Naive thymus-derived CD8-positive, alpha-beta T cell (primary cell): Measurements from ENCODE around the gene BTF3L4. TPM values are rescaled to one million over a fixed set of nuclear protein-coding genes. Genes with fewer than 3 reads are reported as not detected.

Source experiments
- ATAC-seq, 2 donors: fragments of 150-1000 bp; cut with Tn5 transposase in 1 of 2; sonication (Bioruptor Pico), chemical (Tn5 transposase) in 1 of 2; 1 replicate in 1 of 2; 2 replicates in 1 of 2; pipeline ENCODE4 v1.10.0; 2021; ENCODE audit warnings: mild to moderate bottlenecking in 2 of 2, moderate library complexity in 2 of 2
- POLR2A ChIA-PET: fragments of 350-600 bp; sonication (Branson Sonifier 250); formaldehyde crosslinking; loops from one replicate; lab custom pipeline; 2021; ENCODE audit warnings: antibody characterized with exemption; lab: Charles Lee
- DNase-seq, 10 donors: peaks; one replicate each; pipeline versions ENCODE4 v3.0.0 to v3.0.0-alpha.2; 2020 to 2022
- H3K27ac Mint-ChIP-seq, 10 donors: one replicate each; pipeline ENCODE4 v1.8.0; 2020 to 2022; ENCODE audit warnings: mild to moderate bottlenecking in 10 of 10, mixed read lengths in 10 of 10, moderate library complexity in 4 of 10, inconsistent platforms in 1 of 10
- H3K27me3 Mint-ChIP-seq, 5 donors: one replicate each; pipeline ENCODE4 v1.8.0; 2021 to 2022; ENCODE audit warnings: mixed read lengths in 5 of 5
- H3K36me3 Mint-ChIP-seq, 3 donors: one replicate each; pipeline ENCODE4 v1.8.0; 2020 to 2022; ENCODE audit warnings: mixed read lengths in 3 of 3, mild to moderate bottlenecking in 2 of 3, inconsistent platforms in 1 of 3
- H3K4me1 Mint-ChIP-seq, 4 donors: one replicate each; pipeline ENCODE4 v1.8.0; 2021 to 2022; ENCODE audit warnings: mixed read lengths in 4 of 4
- H3K4me3 Mint-ChIP-seq, 10 donors: one replicate each; pipeline ENCODE4 v1.8.0; 2020 to 2022; ENCODE audit warnings: mild to moderate bottlenecking in 10 of 10, mixed read lengths in 10 of 10, moderate library complexity in 6 of 10, inconsistent platforms in 1 of 10
- H3K9me3 Mint-ChIP-seq, 9 donors: one replicate each; pipeline ENCODE4 v1.8.0; 2020 to 2022; ENCODE audit warnings: mixed read lengths in 9 of 9, mild to moderate bottlenecking in 3 of 9, inconsistent platforms in 1 of 9, moderate library complexity in 1 of 9
- polyA plus RNA-seq, 3 donors: library from polyadenylated mRNA; unstranded; fragments of 300-500 nt; fragmentation: Illumina TruSeq; gene quantifications; one replicate each; pipeline ENCODE4 v1.2.3, GENCODE V29; 2021
- total RNA-seq, 8 experiments: library from RNA in 2 of 8; stranded (reverse) in 2 of 8; gene quantifications; one replicate each; pipeline ENCODE4 v1.2.3 and lab custom pipeline; 2021 to 2026

BTF3L4 gene
- total and polyA plus RNA-seq, 5 experiments from 2014 or later = 33.1 to 71.0 (median 61.9) TPM

DNA sequence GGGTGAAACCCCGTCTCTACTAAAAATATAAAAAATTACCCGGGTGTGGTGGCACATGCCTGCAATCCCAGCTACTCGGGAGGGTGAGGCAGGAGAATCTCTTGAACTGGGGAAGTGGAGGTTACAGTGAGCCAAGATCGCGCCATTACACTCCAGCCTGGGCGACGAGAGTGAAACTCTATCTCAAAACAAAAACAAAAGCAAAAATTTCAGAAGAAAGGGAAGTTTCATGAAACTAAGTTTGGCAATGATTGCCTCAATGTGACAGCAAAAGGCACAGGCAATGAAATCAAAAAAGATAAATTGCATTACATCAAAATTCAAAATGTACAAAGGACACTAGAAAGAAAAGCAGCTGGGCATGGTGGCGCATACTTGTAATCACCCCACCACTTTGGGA is 40.1 kb downstream of the BTF3L4 start:
- no peaks in the 10 kb centered on the region for H3K4me1 Mint-ChIP-seq
- H3K9me3 Mint-ChIP-seq = peaks cover 0 to 4% (median 0%) of the 10 kb centered on the region in 9 donors
- H3K4me3 Mint-ChIP-seq = no peak overlapping the region
- DNase-seq (no peak), ATAC-seq (no peak)
- peak overlapping the region in 1 of 10 donors; percentile 19 for H3K27ac Mint-ChIP-seq
- peaks cover 0 to 9% (median 7%) of the 10 kb centered on the region in 3 donors for H3K36me3 Mint-ChIP-seq
- POLR2A ChIA-PET = no interaction called here
- H3K27me3 Mint-ChIP-seq = no peaks in the 10 kb centered on the region

GRCh38 chr1:52098139-52098871 is 42.2 kb downstream of the BTF3L4 start:
- Mint-ChIP-seq H3K4me1 (peaks cover 0 to 2% (median 0%) of the 10 kb centered on the region in 4 donors), H3K27ac (no peak overlapping the region), H3K4me3 (no peak overlapping the region), H3K36me3 (peaks cover 0 to 2% (median 0%) of the 10 kb centered on the region in 3 donors), H3K27me3 (no peaks in the 10 kb centered on the region), H3K9me3 (no peaks in the 10 kb centered on the region)
- POLR2A ChIA-PET = no interaction called here
- DNase-seq (no peak), ATAC-seq (no peak)

GRCh38 chr1:52102336-52103013 is 46.4 kb downstream of the BTF3L4 start:
- POLR2A ChIA-PET = no interaction called here
- H3K27me3 Mint-ChIP-seq = no peaks in the 10 kb centered on the region
- no peak for ATAC-seq
- H3K4me3 Mint-ChIP-seq = no peak overlapping the region
- no peak for DNase-seq
- H3K27ac Mint-ChIP-seq = no peak overlapping the region
- H3K4me1 Mint-ChIP-seq = peaks cover 0 to 2% (median 0%) of the 10 kb centered on the region in 4 donors
- no peaks in the 10 kb centered on the region for H3K9me3 Mint-ChIP-seq
- no peaks in the 10 kb centered on the region for H3K36me3 Mint-ChIP-seq

GRCh38 chr1:52111492-52111891 is 55.4 kb downstream of the BTF3L4 start:
- Mint-ChIP-seq H3K27me3 (peaks cover 0 to 5% (median 0%) of the 10 kb centered on the region in 5 donors), H3K9me3 (no peaks in the 10 kb centered on the region), H3K4me1 (peaks cover 0 to 3% (median 0%) of the 10 kb centered on the region in 4 donors), H3K36me3 (no peaks in the 10 kb centered on the region), H3K27ac (no peak overlapping the region), H3K4me3 (no peak overlapping the region)
- ATAC-seq = no peak
- POLR2A ChIA-PET = interaction anchor here (0.7 kb wide), 1 partner anchor 18 kb away, joined by 3 read pairs; no protein-coding TSS in a partner anchor
- no peak for DNase-seq

- no peak for ATAC-seq
- no peaks in the 10 kb centered on the region for H3K36me3 Mint-ChIP-seq
These were observed 56.4 kb downstream of the BTF3L4 start for GRCh38 chr1:52112489-52112888.

GRCh38 chr1:52119301-52120079 is 63.4 kb downstream of the BTF3L4 start:
- no peaks in the 10 kb centered on the region for H3K4me1 Mint-ChIP-seq
- no peak overlapping the region for H3K4me3 Mint-ChIP-seq
- no peaks in the 10 kb centered on the region for H3K9me3 Mint-ChIP-seq
- ATAC-seq = no peak
- no peaks in the 10 kb centered on the region for H3K36me3 Mint-ChIP-seq
- H3K27me3 Mint-ChIP-seq = no peaks in the 10 kb centered on the region
- POLR2A ChIA-PET = no interaction called here
- no peak for DNase-seq
- H3K27ac Mint-ChIP-seq = no peak overlapping the region

More at GRCh38 chr1:52112489-52112888, 56.4 kb downstream of the BTF3L4 start:
- Mint-ChIP-seq H3K4me3 (no peak overlapping the region), H3K4me1 (peaks cover 0 to 3% (median 0%) of the 10 kb centered on the region in 4 donors), H3K27me3 (peaks cover 0 to 5% (median 0%) of the 10 kb centered on the region in 5 donors), H3K9me3 (no peaks in the 10 kb centered on the region), H3K27ac (peak overlapping the region in 2 of 10 donors; percentile 34 to 57)
- DNase-seq = no peak
- POLR2A ChIA-PET = interaction anchor here (0.7 kb wide), 1 partner anchor 151 kb away, joined by 4 read pairs; no protein-coding TSS in a partner anchor

- peaks cover 9 to 20% (median 13%) of the 10 kb centered on the region in 5 donors for H3K27me3 Mint-ChIP-seq
- ATAC-seq = no peak
- no peak overlapping the region for H3K27ac Mint-ChIP-seq
- no peak overlapping the region for H3K4me3 Mint-ChIP-seq
- H3K4me1 Mint-ChIP-seq = no peaks in the 10 kb centered on the region
- no peaks in the 10 kb centered on the region for H3K9me3 Mint-ChIP-seq
- no peak for DNase-seq
- POLR2A ChIA-PET = no interaction called here
- H3K36me3 Mint-ChIP-seq = no peaks in the 10 kb centered on the region
These were observed 66.3 kb downstream of the BTF3L4 start for GRCh38 chr1:52122384-52122783.

GRCh38 chr1:52123622-52124021 is 67.5 kb downstream of the BTF3L4 start:
- DNase-seq = no peak
- Mint-ChIP-seq H3K4me3 (no peak overlapping the region), H3K27me3 (peaks cover 13 to 31% (median 17%) of the 10 kb centered on the region in 5 donors), H3K27ac (no peak overlapping the region), H3K9me3 (no peaks in the 10 kb centered on the region), H3K36me3 (no peaks in the 10 kb centered on the region), H3K4me1 (no peaks in the 10 kb centered on the region)
- POLR2A ChIA-PET = interaction anchor here (0.6 kb wide), 1 partner anchor 173 kb away, joined by 4 read pairs; no protein-coding TSS in a partner anchor
- no peak for ATAC-seq

DNA sequence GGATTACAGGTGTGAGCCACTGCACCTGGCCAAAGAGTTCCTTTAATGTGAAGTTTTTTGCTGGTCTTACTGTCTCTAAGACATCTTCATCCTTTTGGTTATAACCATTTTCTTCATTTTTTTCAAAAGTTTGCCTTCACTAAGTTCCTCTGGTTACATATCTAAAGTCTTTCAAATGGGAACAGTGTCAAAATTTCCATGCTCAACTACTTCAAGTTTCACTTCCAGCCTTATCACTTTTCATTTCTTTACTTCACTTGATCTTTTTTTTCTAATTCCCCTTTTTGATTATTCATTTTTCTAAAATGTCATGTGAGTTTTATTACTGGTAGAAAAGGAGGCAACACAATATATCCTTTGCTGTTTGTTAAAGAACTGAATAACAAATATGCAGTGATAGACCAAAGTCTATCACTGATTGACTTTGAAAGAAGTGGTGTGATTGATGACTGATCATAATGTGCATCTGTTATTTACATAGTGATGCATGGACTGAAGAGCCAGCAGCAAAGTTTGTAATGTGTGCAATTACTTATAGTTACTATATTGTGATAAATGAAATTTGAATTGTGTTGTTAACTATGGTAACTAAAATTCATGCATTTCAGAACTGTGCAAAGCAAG is 69.8 kb downstream of the BTF3L4 start:
- DNase-seq (no peak), ATAC-seq (no peak)
- peaks cover 14 to 31% (median 17%) of the 10 kb centered on the region in 5 donors for H3K27me3 Mint-ChIP-seq
- POLR2A ChIA-PET = no interaction called here
- H3K9me3 Mint-ChIP-seq = no peaks in the 10 kb centered on the region
- no peak overlapping the region for H3K4me3 Mint-ChIP-seq
- H3K4me1 Mint-ChIP-seq = no peaks in the 10 kb centered on the region
- H3K27ac Mint-ChIP-seq = no peak overlapping the region
- H3K36me3 Mint-ChIP-seq = no peaks in the 10 kb centered on the region

DNA sequence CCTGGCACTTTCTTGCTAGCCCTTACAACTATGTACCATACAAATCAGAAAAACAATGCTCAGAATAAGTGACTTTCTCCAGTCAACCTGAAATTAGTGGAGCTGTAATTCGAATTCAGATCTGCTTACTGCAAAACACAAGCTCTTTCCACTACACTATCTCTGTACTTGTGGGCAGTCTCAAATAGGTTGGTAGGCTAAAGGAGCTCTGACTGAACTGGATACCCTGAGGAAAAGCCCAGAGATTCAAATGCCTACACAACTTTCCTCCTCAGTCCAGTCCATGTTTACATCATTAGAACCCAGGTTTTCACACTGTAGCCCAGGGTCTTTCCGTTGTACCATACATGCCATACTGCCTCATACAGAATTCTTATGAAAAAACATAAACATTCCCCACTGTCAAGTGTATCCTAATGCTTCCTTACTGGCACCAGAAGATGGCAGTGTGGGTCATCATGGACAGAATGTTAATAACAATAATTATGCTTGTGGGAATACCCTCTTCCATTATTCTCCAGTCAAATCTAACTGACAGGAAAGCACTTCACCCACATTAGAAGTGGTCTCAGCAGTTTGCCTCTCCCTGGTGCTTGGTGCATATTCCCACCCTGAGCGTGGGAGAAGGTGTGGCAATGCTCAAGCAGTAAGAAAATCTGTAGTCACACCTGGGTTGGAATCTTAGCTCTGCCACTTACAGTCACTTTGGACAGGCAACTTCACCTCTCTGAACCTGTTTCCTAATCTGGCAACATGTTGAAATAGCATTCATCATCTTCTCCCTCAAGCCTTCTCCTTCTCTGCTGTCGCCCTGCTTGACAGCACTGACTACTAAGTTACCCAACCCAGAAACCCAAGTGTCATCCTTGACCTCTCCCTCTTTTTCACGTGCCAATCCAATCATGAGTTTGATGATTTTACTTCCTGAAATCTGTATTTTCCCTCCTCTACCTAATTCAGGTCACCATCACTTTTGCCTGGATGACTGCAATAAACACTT is 71.4 kb downstream of the BTF3L4 start:
- POLR2A ChIA-PET = no interaction called here
- H3K27ac Mint-ChIP-seq = peak overlapping the region in 1 of 10 donors; percentile 35
- no peaks in the 10 kb centered on the region for H3K36me3 Mint-ChIP-seq
- H3K4me1 Mint-ChIP-seq = no peaks in the 10 kb centered on the region
- no peak overlapping the region for H3K4me3 Mint-ChIP-seq
- ATAC-seq = peak; percentile 38 to 47
- no peaks in the 10 kb centered on the region for H3K9me3 Mint-ChIP-seq
- DNase-seq = peak in 4 of 10 donors; percentile 1 to 20 (median 10)
- peaks cover 14 to 31% (median 18%) of the 10 kb centered on the region in 5 donors for H3K27me3 Mint-ChIP-seq

GRCh38 chr1:52139817-52140540 is 83.9 kb downstream of the BTF3L4 start:
- H3K4me3 Mint-ChIP-seq = peak overlapping the region; percentile 10 to 89 (median 58)
- no peaks in the 10 kb centered on the region for H3K9me3 Mint-ChIP-seq
- POLR2A ChIA-PET = no interaction called here
- H3K27ac Mint-ChIP-seq = peak overlapping the region in 8 of 10 donors; percentile 7 to 83 (median 60)
- H3K36me3 Mint-ChIP-seq = no peaks in the 10 kb centered on the region
- peaks cover 16 to 47% (median 31%) of the 10 kb centered on the region in 4 donors for H3K4me1 Mint-ChIP-seq
- ATAC-seq (no peak), DNase-seq (peak in 1 of 10 donors; percentile 1)
- peaks cover 0 to 12% (median 0%) of the 10 kb centered on the region in 5 donors for H3K27me3 Mint-ChIP-seq
